HEK293 (cell line): Measurements from ENCODE around the gene ERLEC1.

Experiments used
- CTCF ChIA-PET: fragments of 350-600 bp; formaldehyde crosslinking; extraction: SDS; loops from one replicate; lab custom pipeline; 2021; ENCODE audit warnings: antibody characterized with exemption; lab: Yijun Ruan, JAX
- POLR2A ChIA-PET: fragments of 300-600 bp; formaldehyde crosslinking; extraction: SDS; loops from one replicate; lab custom pipeline; 2020; ENCODE audit warnings: antibody characterized with exemption, inconsistent platforms; lab: Yijun Ruan, JAX
- H3K27ac ChIP-seq: fragments of 200-500 bp; sonication (Bioruptor generic); 2 replicates; pipeline ENCODE4 v1.5.1; 2014; ENCODE audit warnings: low read depth, low read length, control low read depth, inconsistent platforms; ENCODE audit errors: extremely low read depth
- H3K36me3 ChIP-seq, 2 experiments: fragments of 200-500 bp in 1 of 2; sonication (Bioruptor generic) in 1 of 2; 1 replicate in 1 of 2; 2 replicates in 1 of 2; pipeline ENCODE4 v1.5.1; 2014 to 2017; ENCODE audit warnings: inconsistent platforms in 2 of 2, low read length in 2 of 2; ENCODE audit not compliant: control insufficient read depth in 2 of 2, insufficient read depth in 1 of 2
- H3K4me1 ChIP-seq: fragments of 200-500 bp; sonication (Bioruptor generic); 2 replicates; pipeline ENCODE4 v1.5.1; 2014; ENCODE audit warnings: mild to moderate bottlenecking, low read length, inconsistent platforms; ENCODE audit not compliant: control insufficient read depth, insufficient read depth
- H3K4me3 ChIP-seq: 2 replicates; pipeline ENCODE4 v1.5.1; 2011; ENCODE audit warnings: low read depth, mild to moderate bottlenecking, control low read depth, low read length, moderate library complexity
- H3K9me3 ChIP-seq: fragments of 200-500 bp; sonication (Bioruptor generic); 2 replicates; pipeline ENCODE4 v1.5.1; 2014; ENCODE audit warnings: low read depth, low read length, inconsistent platforms; ENCODE audit not compliant: control insufficient read depth, insufficient read depth
- HIC1 ChIP-seq: fragments of 450-650 bp; formaldehyde crosslinking; IDR thresholded peaks from 2 replicates; pipeline ENCODE4 v1.5.1; 2016; ENCODE audit warnings: missing biosample characterization, missing genetic modification characterization
- INSM2 ChIP-seq: fragments of 450-650 bp; formaldehyde crosslinking; IDR thresholded peaks from 2 replicates; pipeline ENCODE4 v1.5.1; 2016; ENCODE audit warnings: missing biosample characterization, missing genetic modification characterization
- MEIS1 ChIP-seq: sonication (generic); formaldehyde crosslinking; IDR thresholded peaks from 2 replicates; pipeline ENCODE4 v1.8.1; 2022; ENCODE audit warnings: missing genetic modification reagents, mild to moderate bottlenecking, borderline replicate concordance
- PRDM1 ChIP-seq: fragments of 450-650 bp; formaldehyde crosslinking; IDR thresholded peaks from 2 replicates; pipeline ENCODE4; 2016; ENCODE audit warnings: missing biosample characterization, missing genetic modification characterization
- SP2 ChIP-seq: fragments of 450-650 bp; formaldehyde crosslinking; IDR thresholded peaks from 2 replicates; pipeline ENCODE4 v1.5.1; 2016; ENCODE audit warnings: missing biosample characterization, missing genetic modification characterization
- TSHZ1 ChIP-seq: fragments of 450-650 bp; formaldehyde crosslinking; IDR thresholded peaks from 2 replicates; pipeline ENCODE4 v1.5.1; 2016; ENCODE audit warnings: missing biosample characterization, missing genetic modification characterization, borderline replicate concordance
- ZNF112 ChIP-seq: fragments of 450-650 bp; formaldehyde crosslinking; IDR thresholded peaks from 2 replicates; pipeline ENCODE4 v1.5.0; 2017; ENCODE audit warnings: missing biosample characterization, missing genetic modification characterization
- ZNF140 ChIP-seq: fragments of 450-650 bp; formaldehyde crosslinking; IDR thresholded peaks from 2 replicates; pipeline ENCODE4 v1.5.1; 2016; ENCODE audit warnings: missing biosample characterization, missing genetic modification characterization
- ZNF174 ChIP-seq: fragments of 450-650 bp; formaldehyde crosslinking; IDR thresholded peaks from 2 replicates; pipeline ENCODE4 v1.5.0; 2017; ENCODE audit warnings: missing biosample characterization, mild to moderate bottlenecking, missing genetic modification characterization
- ZNF184 ChIP-seq: fragments of 450-650 bp; IDR thresholded peaks from 2 replicates; pipeline ENCODE4 v1.5.1; 2018; ENCODE audit warnings: missing biosample characterization, mild to moderate bottlenecking, missing genetic modification characterization
- ZNF366 ChIP-seq: fragments of 450-650 bp; formaldehyde crosslinking; conservative IDR thresholded peaks from 2 replicates; pipeline ENCODE4 v1.5.1; 2016; ENCODE audit warnings: missing biosample characterization, missing genetic modification characterization
- ZNF391 ChIP-seq: fragments of 450-650 bp; formaldehyde crosslinking; IDR thresholded peaks from 2 replicates; pipeline ENCODE4 v1.5.1; 2016; ENCODE audit warnings: low read depth, missing biosample characterization, missing genetic modification characterization, borderline replicate concordance
- ZNF394 ChIP-seq: fragments of 450-650 bp; formaldehyde crosslinking; IDR thresholded peaks from 2 replicates; pipeline ENCODE4 v1.5.1; 2016; ENCODE audit warnings: missing biosample characterization, missing genetic modification characterization, mild to moderate bottlenecking, moderate library complexity, borderline replicate concordance
- ZNF416 ChIP-seq: fragments of 450-650 bp; formaldehyde crosslinking; IDR thresholded peaks from 2 replicates; pipeline ENCODE4 v1.5.1; 2016; ENCODE audit warnings: missing biosample characterization, missing genetic modification characterization
- ZNF544 ChIP-seq: fragments of 450-650 bp; formaldehyde crosslinking; IDR thresholded peaks from 2 replicates; pipeline ENCODE4 v1.5.0; 2017; ENCODE audit warnings: missing biosample characterization, missing genetic modification characterization
- ZNF585B ChIP-seq: fragments of 450-650 bp; formaldehyde crosslinking; IDR thresholded peaks from 2 replicates; pipeline ENCODE4 v1.5.1; 2016; ENCODE audit warnings: missing biosample characterization, missing genetic modification characterization
- ZNF658 ChIP-seq: fragments of 450-650 bp; formaldehyde crosslinking; IDR thresholded peaks from 2 replicates; pipeline ENCODE4; 2016; ENCODE audit warnings: missing biosample characterization, missing genetic modification characterization
- ZNF677 ChIP-seq: fragments of 450-650 bp; IDR thresholded peaks from 2 replicates; pipeline ENCODE4 v1.5.0; 2018; ENCODE audit warnings: missing biosample characterization, mild to moderate bottlenecking, missing genetic modification characterization, moderate library complexity
- ZNF704 ChIP-seq: fragments of 450-650 bp; formaldehyde crosslinking; IDR thresholded peaks from 2 replicates; pipeline ENCODE4 v1.5.1; 2016; ENCODE audit warnings: missing biosample characterization, missing genetic modification characterization
- TF ChIP-seq, protein P1 (sequence below): fragments of 450-650 bp; formaldehyde crosslinking; IDR thresholded peaks from 2 replicates; pipeline ENCODE4 v1.5.1; 2016; ENCODE audit warnings: missing biosample characterization, missing genetic modification characterization, low read depth

Gene ERLEC1

GRCh38 chr2:53863538-53864227 is 76.8 kb downstream of the ERLEC1 start:
- no peak for TF ChIP-seq ZNF184 (tag by site-specific recombination)
- no peak for TF ChIP-seq ZNF391 (tag by site-specific recombination)
- TF ChIP-seq ZNF174 (tag by site-specific recombination) = no peak
- TF ChIP-seq ZNF112 (tag by site-specific recombination) = no peak
- TF ChIP-seq ZNF677 = no peak
- no peak for TF ChIP-seq ZNF544 (tag by site-specific recombination)
- TF ChIP-seq ZNF394 (tag by site-specific recombination) = no peak
- H3K36me3 ChIP-seq = peaks cover 28 to 49% of the 10 kb centered on the region in 2 experiments
- H3K27ac ChIP-seq = no peak overlapping the region
- POLR2A ChIA-PET = no interaction called here
- H3K9me3 ChIP-seq = no peaks in the 10 kb centered on the region
- H3K4me1 ChIP-seq = no peaks in the 10 kb centered on the region
- no peak overlapping the region for H3K4me3 ChIP-seq
- CTCF ChIA-PET = interaction anchor here (0.6 to 0.7 kb wide), 2 partner anchors 47 to 174 kb away, joined by 3 read pairs; no protein-coding TSS in a partner anchor

- TF ChIP-seq PRDM1 (tag by site-specific recombination) = no peak
- no peak for TF ChIP-seq ZNF416 (tag by site-specific recombination)
- TF ChIP-seq ZNF658 (tag by site-specific recombination) = no peak
- no peak for TF ChIP-seq ZNF366 (tag by site-specific recombination)
- TF ChIP-seq ZNF585B (tag by site-specific recombination) = no peak
- no peak for TF ChIP-seq TSHZ1
- TF ChIP-seq SP2 (tag by site-specific recombination) = no peak
- TF ChIP-seq ZNF704 (tag by site-specific recombination) = no peak
- TF ChIP-seq HIC1 (tag by site-specific recombination) = no peak
- no peak for TF ChIP-seq INSM2 (tag by site-specific recombination)
- TF ChIP-seq ZNF140 = no peak
- no peak for TF ChIP-seq MEIS1 (CRISPR knock-in tag)
- TF ChIP-seq, protein P1, sequence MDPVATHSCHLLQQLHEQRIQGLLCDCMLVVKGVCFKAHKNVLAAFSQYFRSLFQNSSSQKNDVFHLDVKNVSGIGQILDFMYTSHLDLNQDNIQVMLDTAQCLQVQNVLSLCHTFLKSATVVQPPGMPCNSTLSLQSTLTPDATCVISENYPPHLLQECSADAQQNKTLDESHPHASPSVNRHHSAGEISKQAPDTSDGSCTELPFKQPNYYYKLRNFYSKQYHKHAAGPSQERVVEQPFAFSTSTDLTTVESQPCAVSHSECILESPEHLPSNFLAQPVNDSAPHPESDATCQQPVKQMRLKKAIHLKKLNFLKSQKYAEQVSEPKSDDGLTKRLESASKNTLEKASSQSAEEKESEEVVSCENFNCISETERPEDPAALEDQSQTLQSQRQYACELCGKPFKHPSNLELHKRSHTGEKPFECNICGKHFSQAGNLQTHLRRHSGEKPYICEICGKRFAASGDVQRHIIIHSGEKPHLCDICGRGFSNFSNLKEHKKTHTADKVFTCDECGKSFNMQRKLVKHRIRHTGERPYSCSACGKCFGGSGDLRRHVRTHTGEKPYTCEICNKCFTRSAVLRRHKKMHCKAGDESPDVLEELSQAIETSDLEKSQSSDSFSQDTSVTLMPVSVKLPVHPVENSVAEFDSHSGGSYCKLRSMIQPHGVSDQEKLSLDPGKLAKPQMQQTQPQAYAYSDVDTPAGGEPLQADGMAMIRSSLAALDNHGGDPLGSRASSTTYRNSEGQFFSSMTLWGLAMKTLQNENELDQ (tag by site-specific recombination) = no peak
- ChIA-PET POLR2A (interaction anchor here (0.7 kb wide), 1 partner anchor 13 kb away, joined by 3 read pairs; no protein-coding TSS in a partner anchor), CTCF (no interaction called here)
- Histone ChIP-seq H3K27ac (no peak overlapping the region), H3K9me3 (no peaks in the 10 kb centered on the region), H3K36me3 (peaks cover 32 to 63% of the 10 kb centered on the region in 2 experiments), H3K4me1 (no peaks in the 10 kb centered on the region), H3K4me3 (no peak overlapping the region)
Observed at GRCh38 chr2:53865264-53865663, 78.4 kb downstream of the ERLEC1 start.
